Stomach (tissue), 9 donors: ENCODE results near the gene CLSTN2. TPM values are rescaled to one million over a fixed set of nuclear protein-coding genes. Genes with fewer than 3 reads are reported as not detected.

ENCODE experiments used
- DNase-seq, 2 donors: peaks; one replicate each; pipeline versions ENCODE4 v3.0.0 to v3.0.0-alpha.2; 2013 to 2019
- H3K27ac ChIP-seq, 5 donors: fragments of 200-600 bp in 4 of 5; sonication (generic) in 4 of 5; one replicate each; pipeline ENCODE4 v1.5.1; 2013 to 2019; ENCODE audit warnings: mild to moderate bottlenecking in 1 of 5, moderate library complexity in 1 of 5
- H3K27me3 ChIP-seq, 3 donors: fragments of 200-600 bp; sonication (generic); one replicate each; pipeline ENCODE4 v1.5.1; 2017 to 2019; ENCODE audit warnings: mixed run types in 1 of 3
- H3K36me3 ChIP-seq, 4 donors: fragments of 200-600 bp; sonication (generic); 1 replicate in 3 of 4; 2 replicates in 1 of 4; pipeline ENCODE4 v1.5.1; 2016 to 2019
- H3K4me1 ChIP-seq, 4 donors: fragments of 200-600 bp; sonication (generic); one replicate each; pipeline ENCODE4 v1.5.1; 2016 to 2019
- H3K4me3 ChIP-seq, 4 donors: fragments of 200-600 bp; sonication (generic) in 3 of 4; one replicate each; pipeline ENCODE4 v1.5.1; 2016 to 2019; ENCODE audit warnings: mild to moderate bottlenecking in 1 of 4
- H3K9me3 ChIP-seq, 4 donors: fragments of 200-600 bp; sonication (generic); one replicate each; pipeline ENCODE4 v1.5.1; 2016 to 2019
- CTCF ChIP-seq, 7 experiments: fragments of 450-650 bp in 4 of 7; fragments of 200-600 bp in 3 of 7; sonication (generic) in 3 of 7; IDR thresholded peaks; one replicate each; pipeline ENCODE4 v1.5.1; 2016 to 2019; ENCODE audit warnings: antibody characterized with exemption in 7 of 7, control low read depth in 2 of 7, mild to moderate bottlenecking in 1 of 7
- EP300 ChIP-seq: sonication (generic); formaldehyde crosslinking; IDR thresholded peaks from one replicate; pipeline ENCODE4 v1.6.1; 2017; ENCODE audit warnings: antibody characterized with exemption
- POLR2A ChIP-seq, 4 donors: fragments of 450-650 bp; IDR thresholded peaks; one replicate each; pipeline ENCODE4 v1.6.1; 2016; ENCODE audit warnings: antibody characterized with exemption in 4 of 4, control low read depth in 2 of 4, mild to moderate bottlenecking in 1 of 4, moderate library complexity in 1 of 4
- POLR2AphosphoS5 ChIP-seq, 3 donors: sonication (generic); formaldehyde crosslinking; IDR thresholded peaks; one replicate each; pipeline ENCODE4 v1.6.1; 2016; ENCODE audit warnings: antibody characterized with exemption in 3 of 3
- WGBS, 5 donors: extraction: QIAGEN DNeasy Blood & Tissue Kit in 3 of 5; methylation state at CpG; one replicate each; pipeline versions ENCODE4 v1.1.5 to v1.1.7; 2013 to 2018; 5-methylcytosine and 5-hydroxymethylcytosine counted together
- intact Hi-C: fragments of 100-400 bp; cut with DNase I; formaldehyde crosslinking; loops from one replicate; pipeline ENCODE4 v1.15.1; 2023; ENCODE audit warnings: low total_unique reads
- polyA plus RNA-seq, 3 donors: library from polyadenylated mRNA; stranded (reverse); fragments of 200-250 nt; gene quantifications; one replicate each; pipeline ENCODE4 v1.2.3, GENCODE V29; 2013
- total RNA-seq, 5 donors: library from RNA; depleted of rRNA; stranded (reverse); fragments of >200 nt; gene quantifications; one replicate each; pipeline versions ENCODE4 v1.1.0 to v1.2.3, GENCODE V29; 2014 to 2016
- donor health status: healthy with polysubstance abuse.
- donor health status: Bipolar disorder and iron deficiency.
- donor health status: healthy.

CLSTN2 gene
- total and polyA plus RNA-seq, 8 donors = 0.10 to 5.4 (median 1.7) TPM

GRCh38 chr3:140351466-140351865, 416.5 kb downstream of the CLSTN2 start:
- no peak for TF ChIP-seq POLR2AphosphoS5 (IDR thresholded peaks at IDR 0.05)
- no peak for TF ChIP-seq EP300
- TF ChIP-seq CTCF (IDR thresholded peaks at IDR 0.05) = no peak
- TF ChIP-seq POLR2A (IDR thresholded peaks at IDR 0.05) = no peak
- Histone ChIP-seq H3K4me3 (no peak overlapping the region), H3K36me3 (no peaks in the 10 kb centered on the region), H3K27ac (no peak overlapping the region), H3K27me3 (no peaks in the 10 kb centered on the region), H3K4me1 (no peaks in the 10 kb centered on the region), H3K9me3 (no peaks in the 10 kb centered on the region)
- DNase-seq = no peak
- 31 to 42% (median 36%) methylated on average over 3 of the region's 3 CpGs for WGBS, 5 donors
- intact Hi-C loops = no loop called here

GRCh38 chr3:140355481-140355880, 420.5 kb downstream of the CLSTN2 start:
- no peaks in the 10 kb centered on the region for H3K36me3 ChIP-seq
- WGBS, 5 donors = 70 to 80% (median 78%) methylated on average over 3 of the region's 3 CpGs
- intact Hi-C loops = no loop called here
- DNase-seq = no peak
- H3K4me3 ChIP-seq = no peak overlapping the region
- TF ChIP-seq POLR2AphosphoS5 (IDR thresholded peaks at IDR 0.05) (no peak), EP300 (no peak), POLR2A (IDR thresholded peaks at IDR 0.05) (no peak), CTCF (IDR thresholded peaks at IDR 0.05) (no peak)
- no peaks in the 10 kb centered on the region for H3K4me1 ChIP-seq
- no peak overlapping the region for H3K27ac ChIP-seq
- H3K9me3 ChIP-seq = no peaks in the 10 kb centered on the region
- H3K27me3 ChIP-seq = no peaks in the 10 kb centered on the region

- 45 to 63% (median 50%) methylated on average over 3 of the region's 3 CpGs for WGBS, 5 donors
- no peaks in the 10 kb centered on the region for H3K4me1 ChIP-seq
- H3K36me3 ChIP-seq = no peaks in the 10 kb centered on the region
- no peak overlapping the region for H3K27ac ChIP-seq
- intact Hi-C loops = no loop called here
- H3K4me3 ChIP-seq = no peak overlapping the region
- no peak for TF ChIP-seq POLR2A (IDR thresholded peaks at IDR 0.05)
- TF ChIP-seq POLR2AphosphoS5 (IDR thresholded peaks at IDR 0.05) = no peak
- no peak for TF ChIP-seq EP300
- TF ChIP-seq CTCF (IDR thresholded peaks at IDR 0.05) = no peak
- no peaks in the 10 kb centered on the region for H3K9me3 ChIP-seq
- DNase-seq = no peak
- H3K27me3 ChIP-seq = no peaks in the 10 kb centered on the region
Observed at GRCh38 chr3:140358686-140359085, 423.7 kb downstream of the CLSTN2 start.

- intact Hi-C loops = no loop called here
- H3K4me1 ChIP-seq = no peaks in the 10 kb centered on the region
- WGBS, 5 donors = 37 to 70% (median 61%) methylated on average over 5 of the region's 5 CpGs
Observed at GRCh38 chr3:140359233-140359995, 424.4 kb downstream of the CLSTN2 start.

More at GRCh38 chr3:140359233-140359995, 424.4 kb downstream of the CLSTN2 start:
- Histone ChIP-seq H3K27me3 (no peaks in the 10 kb centered on the region), H3K36me3 (no peaks in the 10 kb centered on the region), H3K4me3 (no peak overlapping the region), H3K27ac (no peak overlapping the region), H3K9me3 (no peaks in the 10 kb centered on the region)
- TF ChIP-seq POLR2A (IDR thresholded peaks at IDR 0.05) (no peak), CTCF (IDR thresholded peaks at IDR 0.05) (no peak), EP300 (no peak)
- no peak for DNase-seq
